Measurements from ENCODE around the gene ZMYM5.

Gene ZMYM5

DNA sequence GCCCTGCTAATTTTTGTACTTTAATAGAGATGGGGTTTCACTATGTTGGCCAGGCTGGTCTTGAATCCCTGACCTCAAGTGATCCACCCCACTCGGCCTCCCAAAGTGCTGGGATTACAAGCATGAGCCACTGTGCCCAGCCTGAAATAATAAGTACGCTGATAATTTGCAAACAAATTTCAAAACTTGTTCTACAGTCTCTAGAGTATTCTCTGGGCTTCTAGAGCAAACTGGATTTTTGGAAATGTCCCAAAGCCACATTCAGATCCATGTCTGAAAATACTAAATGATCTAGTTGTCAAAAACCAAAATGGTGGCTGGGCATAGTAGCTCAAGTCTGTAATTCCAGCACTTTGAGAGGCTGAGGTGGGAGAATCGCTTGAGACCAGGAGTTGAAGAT is 40.8 kb downstream of the ZMYM5 start:
- no peak overlapping the region for H3K9ac ChIP-seq (ENCODE audit: low read depth, low read length)
- H3K27ac ChIP-seq (ENCODE audit: low read length): no peak overlapping the region
- no peak for DNase-seq
- no peak overlapping the region for H3K4me2 ChIP-seq (ENCODE audit: insufficient read depth, low read length)
- H3K4me1 ChIP-seq (ENCODE audit: insufficient read depth, low read length): no peaks in the 10 kb centered on the region
- H3K36me3 ChIP-seq (ENCODE audit: insufficient read depth, low read length): peaks cover 4% of the 10 kb centered on the region; the same call in 1 of the 2 replicates
- ATAC-seq (ENCODE audit: insufficient read depth, low read depth): no peak
- H3K4me3 ChIP-seq (ENCODE audit: low read depth in 1 of 2, low read length in 2 of 2): no peak overlapping the region
- H3K9me3 ChIP-seq (ENCODE audit: insufficient read depth, low read length, severe bottlenecking): no peaks in the 10 kb centered on the region
- H4K20me1 ChIP-seq (ENCODE audit: insufficient read depth, low read length): no peaks in the 10 kb centered on the region
- H2AFZ ChIP-seq (ENCODE audit: low read depth, low read length): no peak overlapping the region
- TF ChIP-seq EZH2 (IDR thresholded peaks at IDR 0.05; ENCODE audit: borderline replicate concordance, low read depth, low read length, severe bottlenecking): no peak
- TF ChIP-seq, protein P1, sequence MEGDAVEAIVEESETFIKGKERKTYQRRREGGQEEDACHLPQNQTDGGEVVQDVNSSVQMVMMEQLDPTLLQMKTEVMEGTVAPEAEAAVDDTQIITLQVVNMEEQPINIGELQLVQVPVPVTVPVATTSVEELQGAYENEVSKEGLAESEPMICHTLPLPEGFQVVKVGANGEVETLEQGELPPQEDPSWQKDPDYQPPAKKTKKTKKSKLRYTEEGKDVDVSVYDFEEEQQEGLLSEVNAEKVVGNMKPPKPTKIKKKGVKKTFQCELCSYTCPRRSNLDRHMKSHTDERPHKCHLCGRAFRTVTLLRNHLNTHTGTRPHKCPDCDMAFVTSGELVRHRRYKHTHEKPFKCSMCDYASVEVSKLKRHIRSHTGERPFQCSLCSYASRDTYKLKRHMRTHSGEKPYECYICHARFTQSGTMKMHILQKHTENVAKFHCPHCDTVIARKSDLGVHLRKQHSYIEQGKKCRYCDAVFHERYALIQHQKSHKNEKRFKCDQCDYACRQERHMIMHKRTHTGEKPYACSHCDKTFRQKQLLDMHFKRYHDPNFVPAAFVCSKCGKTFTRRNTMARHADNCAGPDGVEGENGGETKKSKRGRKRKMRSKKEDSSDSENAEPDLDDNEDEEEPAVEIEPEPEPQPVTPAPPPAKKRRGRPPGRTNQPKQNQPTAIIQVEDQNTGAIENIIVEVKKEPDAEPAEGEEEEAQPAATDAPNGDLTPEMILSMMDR (IDR thresholded peaks at IDR 0.05; ENCODE audit: borderline replicate concordance, extremely low read depth, low read length, poor library complexity, severe bottlenecking): no peak
- no peaks in the 10 kb centered on the region for H3K27me3 ChIP-seq (ENCODE audit: insufficient read depth, low read length, poor library complexity)
- no peaks in the 10 kb centered on the region for H3K79me2 ChIP-seq (ENCODE audit: insufficient read depth, low read length)

DNA sequence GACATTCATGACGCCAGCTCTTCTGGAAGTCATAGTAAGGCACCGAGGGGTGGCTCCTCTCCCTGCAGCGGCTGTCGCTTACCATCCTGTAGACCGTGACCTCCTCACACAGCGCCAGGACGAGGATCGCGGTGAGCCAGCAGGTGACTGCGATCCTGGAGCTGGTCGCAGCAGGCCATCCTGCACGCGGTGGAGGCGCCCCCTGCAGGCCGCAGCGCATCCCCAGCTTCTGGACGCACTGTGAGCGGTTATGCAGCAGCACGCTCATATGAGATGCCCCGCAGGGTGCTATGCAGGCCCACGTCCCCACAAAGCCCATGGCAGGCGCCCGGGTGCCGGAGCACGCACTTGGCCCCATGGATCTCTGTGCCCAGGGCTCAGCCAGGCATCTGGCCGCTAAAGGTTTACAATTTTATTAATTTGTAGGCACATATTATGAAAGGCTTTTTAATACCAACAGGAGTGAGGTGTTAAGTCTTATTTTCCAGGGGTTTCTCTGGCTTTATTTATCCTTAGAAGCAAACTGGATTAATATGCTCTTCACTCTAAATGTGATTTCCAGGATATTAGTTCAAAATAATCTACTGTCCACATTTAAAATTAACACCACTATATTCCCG is 45.1 kb downstream of the ZMYM5 start:
- Histone ChIP-seq H3K36me3 (ENCODE audit: insufficient read depth, low read length) (peaks cover 5% of the 10 kb centered on the region; the same call in 1 of the 2 replicates), H3K4me1 (ENCODE audit: insufficient read depth, low read length) (no peaks in the 10 kb centered on the region), H2AFZ (ENCODE audit: low read depth, low read length) (no peak overlapping the region), H3K9me3 (ENCODE audit: insufficient read depth, low read length, severe bottlenecking) (no peaks in the 10 kb centered on the region), H3K27me3 (ENCODE audit: insufficient read depth, low read length, poor library complexity) (no peaks in the 10 kb centered on the region), H4K20me1 (ENCODE audit: insufficient read depth, low read length) (no peaks in the 10 kb centered on the region), H3K9ac (ENCODE audit: low read depth, low read length) (no peak overlapping the region), H3K4me2 (ENCODE audit: insufficient read depth, low read length) (no peak overlapping the region), H3K79me2 (ENCODE audit: insufficient read depth, low read length) (no peaks in the 10 kb centered on the region), H3K27ac (ENCODE audit: low read length) (no peak overlapping the region), H3K4me3 (ENCODE audit: low read depth in 1 of 2, low read length in 2 of 2) (no peak overlapping the region)
- DNase-seq (peak; percentile 31), ATAC-seq (ENCODE audit: insufficient read depth, low read depth) (peak; percentile 66; the same call in 2 of the 3 replicates)
- no peak for TF ChIP-seq EZH2 (IDR thresholded peaks at IDR 0.05; ENCODE audit: borderline replicate concordance, low read depth, low read length, severe bottlenecking)
- TF ChIP-seq, protein P1 (IDR thresholded peaks at IDR 0.05; ENCODE audit: borderline replicate concordance, extremely low read depth, low read length, poor library complexity, severe bottlenecking): peak; percentile 66

- Histone ChIP-seq H3K4me3 (ENCODE audit: low read depth in 1 of 2, low read length in 2 of 2) (no peak overlapping the region), H3K4me1 (ENCODE audit: insufficient read depth, low read length) (no peaks in the 10 kb centered on the region), H3K4me2 (ENCODE audit: insufficient read depth, low read length) (no peak overlapping the region), H3K79me2 (ENCODE audit: insufficient read depth, low read length) (no peaks in the 10 kb centered on the region), H3K27me3 (ENCODE audit: insufficient read depth, low read length, poor library complexity) (no peaks in the 10 kb centered on the region), H4K20me1 (ENCODE audit: insufficient read depth, low read length) (no peaks in the 10 kb centered on the region), H2AFZ (ENCODE audit: low read depth, low read length) (no peak overlapping the region), H3K27ac (ENCODE audit: low read length) (no peak overlapping the region), H3K9ac (ENCODE audit: low read depth, low read length) (no peak overlapping the region), H3K36me3 (ENCODE audit: insufficient read depth, low read length) (peaks cover 5% of the 10 kb centered on the region; the same call in 1 of the 2 replicates), H3K9me3 (ENCODE audit: insufficient read depth, low read length, severe bottlenecking) (no peaks in the 10 kb centered on the region)
- DNase-seq: no peak
- no peak for ATAC-seq (ENCODE audit: insufficient read depth, low read depth)
- no peak for TF ChIP-seq EZH2 (IDR thresholded peaks at IDR 0.05; ENCODE audit: borderline replicate concordance, low read depth, low read length, severe bottlenecking)
- TF ChIP-seq, protein P1 (IDR thresholded peaks at IDR 0.05; ENCODE audit: borderline replicate concordance, extremely low read depth, low read length, poor library complexity, severe bottlenecking): no peak
These were observed 45.8 kb downstream of the ZMYM5 start for GRCh38 chr13:19817510-19818158.

Measured in DND-41 (cell line).